ENCODE measurements around the gene BCAS4. TPM values are rescaled to one million over a fixed set of nuclear protein-coding genes. Genes with fewer than 3 reads are reported as not detected.
"Not testable (repeated sequence)": the region's sequence is repeated elsewhere in the genome, so short reads cannot be mapped to it uniquely, and the experiment has no call there.

BCAS4 gene
- total RNA-seq, 1 donor from 2014 or later = 16.7 TPM

DNA sequence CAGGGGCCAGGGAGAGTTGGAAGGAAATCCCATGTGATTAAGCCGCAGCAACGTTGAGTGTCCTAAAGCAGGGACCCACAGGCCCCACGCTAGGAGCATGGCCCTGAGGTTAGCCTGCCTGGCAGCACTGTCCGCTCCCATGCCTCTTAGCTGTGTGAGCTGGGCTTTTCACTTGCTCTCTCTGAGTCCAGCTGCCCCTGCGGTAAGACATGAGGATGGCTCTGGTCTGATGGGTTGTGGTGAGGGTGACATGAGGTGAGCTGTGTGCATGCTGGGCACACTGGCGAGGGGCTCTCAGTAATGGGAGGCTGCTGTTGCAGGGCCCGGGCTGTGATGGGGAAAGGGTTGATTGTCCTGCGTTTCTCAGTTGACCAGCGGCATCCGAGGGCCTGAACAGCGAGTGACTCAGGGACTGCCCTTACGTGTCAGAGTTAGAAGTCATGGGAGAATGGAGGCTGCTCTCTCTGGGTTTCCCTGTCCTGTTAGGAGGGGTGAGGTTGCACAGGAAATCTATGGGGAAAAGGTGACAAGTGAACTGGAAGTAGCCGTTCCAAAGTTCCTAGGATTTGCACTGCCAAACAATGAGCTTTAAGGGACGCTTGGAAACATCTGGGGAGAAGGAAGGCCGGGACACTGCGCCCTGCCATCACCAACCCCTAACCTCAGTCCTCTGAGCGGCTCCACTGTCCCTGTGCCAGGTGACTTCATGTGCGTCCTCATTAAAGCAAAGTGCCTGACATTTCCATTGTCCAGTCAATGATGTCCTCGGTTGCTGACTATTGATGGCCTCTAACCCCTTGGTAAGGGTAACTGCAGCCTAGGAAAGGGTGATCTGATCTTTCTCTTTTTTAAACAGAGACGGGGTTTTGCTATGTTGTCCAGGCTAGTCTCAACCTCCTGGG lies 85.0 kb downstream of the BCAS4 start:
- no peaks in the 10 kb centered on the region for H3K9me3 ChIP-seq (ENCODE audit: insufficient read depth, low read depth, low read length)
- TF ChIP-seq, protein P1, sequence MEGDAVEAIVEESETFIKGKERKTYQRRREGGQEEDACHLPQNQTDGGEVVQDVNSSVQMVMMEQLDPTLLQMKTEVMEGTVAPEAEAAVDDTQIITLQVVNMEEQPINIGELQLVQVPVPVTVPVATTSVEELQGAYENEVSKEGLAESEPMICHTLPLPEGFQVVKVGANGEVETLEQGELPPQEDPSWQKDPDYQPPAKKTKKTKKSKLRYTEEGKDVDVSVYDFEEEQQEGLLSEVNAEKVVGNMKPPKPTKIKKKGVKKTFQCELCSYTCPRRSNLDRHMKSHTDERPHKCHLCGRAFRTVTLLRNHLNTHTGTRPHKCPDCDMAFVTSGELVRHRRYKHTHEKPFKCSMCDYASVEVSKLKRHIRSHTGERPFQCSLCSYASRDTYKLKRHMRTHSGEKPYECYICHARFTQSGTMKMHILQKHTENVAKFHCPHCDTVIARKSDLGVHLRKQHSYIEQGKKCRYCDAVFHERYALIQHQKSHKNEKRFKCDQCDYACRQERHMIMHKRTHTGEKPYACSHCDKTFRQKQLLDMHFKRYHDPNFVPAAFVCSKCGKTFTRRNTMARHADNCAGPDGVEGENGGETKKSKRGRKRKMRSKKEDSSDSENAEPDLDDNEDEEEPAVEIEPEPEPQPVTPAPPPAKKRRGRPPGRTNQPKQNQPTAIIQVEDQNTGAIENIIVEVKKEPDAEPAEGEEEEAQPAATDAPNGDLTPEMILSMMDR (IDR thresholded peaks at IDR 0.05; ENCODE audit: insufficient read depth, low read depth, low read length) = no peak
- TF ChIP-seq EZH2 (IDR thresholded peaks at IDR 0.05; ENCODE audit: insufficient read depth, low read length) = no peak
- DNase-seq (ENCODE audit: low read depth) (no peak), FAIRE-seq (no peak)
- peaks cover 2% of the 10 kb centered on the region for H3K4me1 Mint-ChIP-seq (ENCODE audit: low read depth, unreplicated experiment)
- H3K4me3 Mint-ChIP-seq (ENCODE audit: unreplicated experiment) = no peak overlapping the region
- no peak overlapping the region for H3K4me3 ChIP-seq (ENCODE audit: insufficient read depth, low read depth, low read length)
- H3K27me3 ChIP-seq (ENCODE audit: insufficient read depth, low read length) = no peaks in the 10 kb centered on the region
- no peak overlapping the region for H2AFZ ChIP-seq (ENCODE audit: low read depth, low read length)
- H3K4me2 ChIP-seq (ENCODE audit: low read length) = no peak overlapping the region
- H3K36me3 ChIP-seq (ENCODE audit: insufficient read depth, low read length) = no peaks in the 10 kb centered on the region
- peaks cover 23% of the 10 kb centered on the region for H3K36me3 Mint-ChIP-seq (ENCODE audit: low read depth, unreplicated experiment)
- no peaks in the 10 kb centered on the region for H3K27me3 Mint-ChIP-seq (ENCODE audit: low read depth, unreplicated experiment)
- H3K79me2 ChIP-seq (ENCODE audit: insufficient read depth, low read length) = no peaks in the 10 kb centered on the region
- no peak overlapping the region for H3K27ac Mint-ChIP-seq (ENCODE audit: unreplicated experiment)
- H3K4me1 ChIP-seq (ENCODE audit: insufficient read depth, low read length) = no peaks in the 10 kb centered on the region
- H3K9me3 Mint-ChIP-seq (ENCODE audit: unreplicated experiment) = no peaks in the 10 kb centered on the region
- H3K27ac ChIP-seq (ENCODE audit: low read depth, low read length) = no peak overlapping the region
- H3K9ac ChIP-seq (ENCODE audit: low read length) = no peak overlapping the region
- H4K20me1 ChIP-seq (ENCODE audit: insufficient read depth, low read length) = no peaks in the 10 kb centered on the region

DNA sequence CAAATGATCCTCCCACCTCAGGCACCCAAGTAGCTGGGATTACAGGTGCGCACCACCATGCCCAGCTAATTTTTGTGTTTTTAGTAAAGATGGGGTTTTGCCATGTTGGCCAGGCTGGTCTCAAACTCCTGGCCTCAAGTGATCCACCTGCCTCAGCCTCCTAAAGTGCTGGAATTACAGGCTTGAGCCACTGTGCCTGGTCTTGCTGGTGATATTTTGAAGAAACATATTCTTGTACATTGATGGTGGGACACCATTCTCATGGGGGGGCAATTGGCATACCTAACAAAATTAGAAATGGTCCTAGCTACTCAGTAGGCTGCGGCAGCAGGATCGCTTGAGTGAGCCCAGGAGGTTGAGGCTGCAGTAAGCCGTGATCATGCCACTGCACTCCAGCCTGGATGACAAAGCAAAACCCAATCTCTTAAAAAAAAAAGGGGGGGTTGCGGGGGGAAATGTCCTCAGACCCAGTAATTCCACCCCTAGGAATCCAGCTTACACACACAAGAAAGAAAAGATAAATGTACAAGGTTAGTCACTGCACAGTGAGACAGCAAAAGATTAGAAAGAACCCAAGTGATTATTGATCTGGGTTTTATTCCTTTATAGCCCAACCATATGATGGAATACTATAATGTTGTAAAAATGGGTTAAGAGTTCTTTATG lies 87.0 kb downstream of the BCAS4 start:
- FAIRE-seq = not testable (repeated sequence)

DNA sequence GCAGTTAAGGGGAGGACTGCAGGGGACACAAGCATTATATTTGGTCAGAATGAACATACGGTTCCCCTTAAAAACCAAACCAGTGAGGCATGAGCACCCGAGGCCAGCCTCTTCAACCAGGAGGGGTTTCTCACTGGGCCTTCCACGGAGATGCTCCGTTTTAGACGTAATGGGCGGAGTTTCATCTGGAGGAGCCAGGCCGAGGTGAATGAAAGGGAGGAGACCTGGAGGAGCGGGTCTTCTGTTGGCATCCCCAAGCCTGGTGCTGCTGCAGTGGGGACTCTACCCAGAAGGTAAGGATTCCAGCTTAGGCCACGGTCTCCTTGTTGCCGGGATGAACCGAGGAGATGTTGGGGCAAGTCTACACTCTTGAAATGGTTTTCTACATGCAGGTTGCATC lies 89.0 kb downstream of the BCAS4 start:
- Histone ChIP-seq H3K27ac (ENCODE audit: low read depth, low read length) (no peak overlapping the region), H3K27me3 (ENCODE audit: insufficient read depth, low read length) (no peaks in the 10 kb centered on the region), H3K36me3 (ENCODE audit: insufficient read depth, low read length) (peaks cover 14% of the 10 kb centered on the region), H3K9ac (ENCODE audit: low read length) (no peak overlapping the region), H4K20me1 (ENCODE audit: insufficient read depth, low read length) (peaks cover 21% of the 10 kb centered on the region), H2AFZ (ENCODE audit: low read depth, low read length) (no peak overlapping the region), H3K4me2 (ENCODE audit: low read length) (no peak overlapping the region), H3K4me3 (ENCODE audit: insufficient read depth, low read depth, low read length) (no peak overlapping the region), H3K4me1 (ENCODE audit: insufficient read depth, low read length) (no peaks in the 10 kb centered on the region), H3K9me3 (ENCODE audit: insufficient read depth, low read depth, low read length) (no peaks in the 10 kb centered on the region), H3K79me2 (ENCODE audit: insufficient read depth, low read length) (peaks cover under 1% of the 10 kb centered on the region)
- H3K9me3 Mint-ChIP-seq (ENCODE audit: unreplicated experiment) = no peaks in the 10 kb centered on the region
- no peaks in the 10 kb centered on the region for H3K27me3 Mint-ChIP-seq (ENCODE audit: low read depth, unreplicated experiment)
- no peak overlapping the region for H3K27ac Mint-ChIP-seq (ENCODE audit: unreplicated experiment)
- no peak for TF ChIP-seq EZH2 (IDR thresholded peaks at IDR 0.05; ENCODE audit: insufficient read depth, low read length)
- TF ChIP-seq, protein P1 (IDR thresholded peaks at IDR 0.05; ENCODE audit: insufficient read depth, low read depth, low read length) = no peak
- H3K36me3 Mint-ChIP-seq (ENCODE audit: low read depth, unreplicated experiment) = peaks cover 14% of the 10 kb centered on the region
- FAIRE-seq = no peak
- peaks cover 1% of the 10 kb centered on the region for H3K4me1 Mint-ChIP-seq (ENCODE audit: low read depth, unreplicated experiment)
- DNase-seq (ENCODE audit: low read depth) = no peak
- no peak overlapping the region for H3K4me3 Mint-ChIP-seq (ENCODE audit: unreplicated experiment)

More for the DNA sequence above, 87.0 kb downstream of the BCAS4 start:
- not testable (repeated sequence) for H3K4me1 Mint-ChIP-seq (ENCODE audit: low read depth, unreplicated experiment); H3K4me1 ChIP-seq (ENCODE audit: insufficient read depth, low read length); H4K20me1 ChIP-seq (ENCODE audit: insufficient read depth, low read length); DNase-seq (ENCODE audit: low read depth); H3K27me3 Mint-ChIP-seq (ENCODE audit: low read depth, unreplicated experiment); H3K27me3 ChIP-seq (ENCODE audit: insufficient read depth, low read length); H3K9me3 ChIP-seq (ENCODE audit: insufficient read depth, low read depth, low read length); H3K4me3 Mint-ChIP-seq (ENCODE audit: unreplicated experiment); H3K4me2 ChIP-seq (ENCODE audit: low read length); H3K79me2 ChIP-seq (ENCODE audit: insufficient read depth, low read length); H3K9me3 Mint-ChIP-seq (ENCODE audit: unreplicated experiment); H3K9ac ChIP-seq (ENCODE audit: low read length); H3K36me3 ChIP-seq (ENCODE audit: insufficient read depth, low read length); H3K27ac ChIP-seq (ENCODE audit: low read depth, low read length); H2AFZ ChIP-seq (ENCODE audit: low read depth, low read length); H3K4me3 ChIP-seq (ENCODE audit: insufficient read depth, low read depth, low read length)
- peak overlapping the region; percentile 55 for H3K27ac Mint-ChIP-seq (ENCODE audit: unreplicated experiment)
- H3K36me3 Mint-ChIP-seq (ENCODE audit: low read depth, unreplicated experiment) = peaks cover 19% of the 10 kb centered on the region
